Prostate gland (tissue), 2 donors: Measurements from ENCODE around the gene COX7A2.

Experiments
- CTCF ChIP-seq, 4 experiments: fragments of 200-600 bp in 2 of 4; fragments of 450-650 bp in 2 of 4; sonication (generic) in 2 of 4; IDR thresholded peaks; 1 replicate in 3 of 4; 2 replicates in 1 of 4; pipeline ENCODE4 v1.5.1; 2016 to 2019; ENCODE audit warnings: antibody characterized with exemption in 4 of 4, mild to moderate bottlenecking in 2 of 4, moderate library complexity in 2 of 4
- POLR2A ChIP-seq: fragments of 450-650 bp; IDR thresholded peaks from one replicate; pipeline ENCODE4 v1.6.1; 2016; ENCODE audit warnings: antibody characterized with exemption, mild to moderate bottlenecking

DNA sequence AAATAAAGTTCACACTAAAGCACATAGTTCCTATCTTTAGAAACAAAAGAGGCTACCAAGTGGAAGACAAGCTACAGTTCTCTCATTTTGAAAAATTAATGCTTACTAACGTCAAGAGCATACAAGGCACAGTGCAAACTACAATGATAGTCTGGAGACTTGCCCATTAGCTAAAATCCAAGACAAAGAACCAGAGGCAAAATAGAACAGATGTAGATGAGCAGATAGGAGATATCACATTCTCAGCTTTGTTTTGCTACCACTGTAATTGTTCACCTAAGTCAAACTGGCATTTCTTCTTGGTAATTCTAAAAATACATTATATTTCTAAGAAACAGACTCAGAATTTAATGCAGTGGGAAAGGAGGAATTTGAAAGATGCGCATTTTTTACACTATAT lies 35.8 kb upstream of the COX7A2 start:
- no peak for TF ChIP-seq CTCF (IDR thresholded peaks at IDR 0.05)
- no peak for TF ChIP-seq POLR2A
